Fibroblast of skin of right quadriceps (primary cell): ENCODE data around the gene UCP2.
A peak's percentile ranks its signal among the peaks of the same experiment; 100 is the strongest.

ENCODE experiments used
- DNase-seq: peaks from one replicate; pipeline ENCODE4 v3.0.0-alpha.2; 2013

UCP2 gene, protein sequence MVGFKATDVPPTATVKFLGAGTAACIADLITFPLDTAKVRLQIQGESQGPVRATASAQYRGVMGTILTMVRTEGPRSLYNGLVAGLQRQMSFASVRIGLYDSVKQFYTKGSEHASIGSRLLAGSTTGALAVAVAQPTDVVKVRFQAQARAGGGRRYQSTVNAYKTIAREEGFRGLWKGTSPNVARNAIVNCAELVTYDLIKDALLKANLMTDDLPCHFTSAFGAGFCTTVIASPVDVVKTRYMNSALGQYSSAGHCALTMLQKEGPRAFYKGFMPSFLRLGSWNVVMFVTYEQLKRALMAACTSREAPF

DNA sequence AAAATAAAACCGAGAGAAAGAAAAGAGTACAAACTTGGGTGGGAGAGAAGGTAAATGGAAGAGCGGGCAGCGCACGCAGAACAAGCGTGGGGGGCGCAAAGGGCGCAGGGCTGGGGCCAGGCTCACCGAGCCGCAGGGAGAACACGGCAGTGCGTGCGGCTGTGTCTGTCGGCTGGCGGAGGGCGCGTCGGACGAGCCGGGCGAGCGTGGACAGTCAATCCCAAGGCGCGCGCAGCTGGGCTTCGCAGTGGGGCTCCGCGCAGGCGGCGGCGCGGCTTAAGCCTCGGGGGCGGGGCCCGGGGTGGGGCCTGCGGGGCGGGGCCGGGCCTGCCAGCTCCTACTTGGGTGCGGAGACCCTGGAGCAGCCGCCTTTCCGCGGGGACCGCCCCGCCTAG lies at the start of gene UCP2:
Gene UCP2, minus strand, starts transcription at position 249 of the 395 bp plus-strand sequence. CDS start 4,465 bp downstream, outside the sequence.
- peak; percentile 67 for DNase-seq

DNA sequence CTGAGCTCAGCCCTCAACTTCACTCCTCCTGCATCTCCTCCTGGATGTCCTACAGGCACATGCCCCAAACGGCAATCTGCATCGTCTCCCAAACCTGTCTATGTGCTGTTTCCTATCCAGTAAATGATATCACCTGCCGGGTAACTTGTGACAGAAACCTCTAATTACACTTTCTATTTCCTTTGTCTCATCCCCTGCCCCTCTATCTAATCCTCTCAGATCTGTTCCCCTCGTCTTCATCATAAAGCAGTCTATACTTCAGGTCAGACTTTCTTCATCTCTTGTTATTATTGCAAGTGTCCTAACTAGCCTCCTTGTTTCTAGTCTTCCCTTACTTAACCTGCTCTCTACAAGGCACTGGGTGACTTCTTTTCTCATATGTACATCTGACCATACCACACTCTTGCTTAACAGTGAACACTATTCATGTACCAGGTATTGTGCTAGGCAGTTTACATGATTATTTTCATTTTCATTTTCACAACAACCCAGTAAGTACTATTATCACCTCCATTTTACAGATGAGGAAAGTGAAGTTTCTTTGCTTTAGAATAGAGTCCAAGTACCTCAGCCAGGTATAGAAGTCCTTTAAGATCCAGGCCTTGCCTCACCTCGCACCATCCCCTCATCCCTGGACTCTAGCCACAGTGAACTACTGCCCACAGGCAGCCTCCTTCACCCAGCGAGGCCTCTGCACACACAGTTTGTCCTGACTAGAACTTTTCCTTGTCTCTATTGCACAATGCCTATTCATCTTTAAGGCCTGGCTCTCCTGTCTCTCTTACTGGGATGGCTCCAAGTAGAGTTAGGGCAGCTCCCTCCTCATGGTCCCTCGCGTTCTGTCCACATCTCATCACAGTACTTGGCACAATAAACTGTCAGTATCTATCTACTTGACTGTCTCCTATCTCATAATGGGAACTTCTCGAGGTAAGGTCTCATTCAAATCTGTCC lies 48.4 kb upstream of the UCP2 start:
- no peak for DNase-seq

DNA sequence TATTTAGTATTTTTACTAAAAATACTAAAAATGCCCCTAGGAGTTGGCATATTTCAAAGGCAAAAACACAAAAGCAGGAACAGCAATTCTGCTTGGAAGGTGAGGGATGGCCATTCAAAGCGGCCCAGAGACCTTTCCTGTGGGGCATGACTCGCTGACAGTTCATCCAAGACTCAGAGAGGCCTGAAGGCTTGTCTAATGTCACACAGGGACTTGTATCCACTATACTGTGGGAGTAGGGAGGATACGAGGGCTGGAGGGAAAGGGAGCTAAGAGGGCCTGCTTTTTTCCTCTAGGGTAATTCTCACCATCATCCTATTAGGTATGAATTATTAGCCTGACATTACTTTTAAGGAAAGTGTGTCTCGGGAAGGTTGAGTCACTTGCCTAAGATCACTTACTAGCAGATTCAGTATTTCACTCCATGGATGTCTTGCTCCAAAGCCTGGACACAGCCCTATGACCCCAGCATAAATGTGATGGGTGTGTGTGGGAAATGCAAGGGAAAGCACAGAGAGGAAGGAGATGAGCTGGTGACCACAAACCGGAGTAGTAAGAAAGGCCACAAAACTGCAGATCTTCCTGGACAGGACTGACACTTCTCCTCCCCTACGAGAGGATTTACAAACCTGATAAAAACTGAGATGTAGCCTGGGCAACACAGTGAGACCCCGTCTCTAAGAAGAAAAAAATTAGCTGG lies 43.0 kb upstream of the UCP2 start:
- peak; percentile 6 for DNase-seq

DNA sequence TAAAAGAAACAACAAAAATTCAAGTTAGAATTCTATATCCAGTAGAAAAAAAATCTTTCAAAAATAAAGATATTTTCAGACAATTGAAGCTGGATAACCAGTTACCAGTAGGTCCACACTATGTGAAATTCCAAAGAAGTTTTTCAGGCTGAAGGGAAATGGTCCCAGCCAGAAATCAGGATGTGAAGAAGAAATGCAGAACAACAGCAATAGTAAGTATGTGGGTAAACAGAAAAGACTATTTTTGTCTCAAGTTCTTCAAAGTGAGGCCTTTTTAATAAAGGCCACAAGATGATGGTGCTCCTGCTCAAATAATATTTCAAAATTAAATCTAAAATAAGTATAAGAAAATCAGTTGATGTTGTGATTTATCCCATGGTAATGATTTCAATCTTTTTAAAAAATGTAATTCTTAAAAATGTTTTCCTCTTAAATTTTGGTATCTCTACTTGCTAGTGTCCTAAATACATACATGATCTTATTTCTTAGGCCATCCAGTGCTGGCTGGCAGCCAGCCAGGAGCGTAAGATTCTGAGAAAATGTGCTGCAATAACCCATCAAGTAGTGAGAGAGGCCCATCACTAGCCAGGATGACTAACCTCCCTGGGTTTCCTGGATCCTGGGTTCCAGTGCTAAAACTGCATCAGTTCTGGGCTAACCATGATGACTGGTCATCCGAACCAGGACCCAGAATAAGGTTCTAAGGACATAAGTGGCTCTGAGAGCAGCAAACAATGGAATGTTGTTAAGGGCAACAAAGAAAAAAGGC lies 41.8 kb upstream of the UCP2 start:
- peak; percentile 83 for DNase-seq

DNA sequence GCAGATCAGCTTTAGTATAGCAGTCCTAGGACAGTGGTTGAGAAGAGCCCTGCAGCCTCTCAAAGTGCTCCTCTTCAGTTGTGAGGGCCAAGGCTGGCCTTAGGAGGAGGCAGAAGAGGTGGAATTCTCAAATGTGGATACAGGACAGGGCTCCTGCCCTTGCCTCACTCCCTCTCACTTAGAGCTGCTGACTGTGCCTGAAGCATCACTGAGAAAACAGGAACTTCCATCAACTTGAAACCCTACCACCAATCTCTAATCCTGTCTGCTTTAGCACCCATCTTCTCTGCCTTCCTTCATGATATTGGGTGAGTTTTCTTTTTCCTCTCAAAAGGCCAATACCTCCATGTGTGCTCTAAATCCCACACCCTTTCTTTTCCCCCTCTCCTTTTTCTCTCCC lies 40.6 kb upstream of the UCP2 start:
- no peak for DNase-seq

DNA sequence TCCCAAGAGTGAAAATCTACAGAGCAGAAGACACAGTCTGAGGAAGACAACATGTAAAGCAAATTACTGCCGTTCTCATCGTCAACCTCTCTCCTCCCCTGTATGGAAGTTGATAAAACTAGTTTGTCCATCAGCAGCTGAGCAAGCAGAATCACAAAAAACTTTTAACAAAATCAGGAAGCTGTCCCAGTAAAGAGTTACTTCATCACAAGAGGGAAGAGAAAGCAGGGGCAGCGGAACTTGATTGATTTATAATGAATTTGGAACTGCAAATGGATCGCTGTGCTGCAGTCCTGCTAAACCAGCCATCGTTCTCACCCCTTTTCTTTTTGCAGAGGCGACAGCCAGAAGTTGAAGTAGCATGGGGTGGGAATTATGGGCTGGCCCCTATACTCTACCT lies 39.9 kb upstream of the UCP2 start:
- DNase-seq: no peak

DNA sequence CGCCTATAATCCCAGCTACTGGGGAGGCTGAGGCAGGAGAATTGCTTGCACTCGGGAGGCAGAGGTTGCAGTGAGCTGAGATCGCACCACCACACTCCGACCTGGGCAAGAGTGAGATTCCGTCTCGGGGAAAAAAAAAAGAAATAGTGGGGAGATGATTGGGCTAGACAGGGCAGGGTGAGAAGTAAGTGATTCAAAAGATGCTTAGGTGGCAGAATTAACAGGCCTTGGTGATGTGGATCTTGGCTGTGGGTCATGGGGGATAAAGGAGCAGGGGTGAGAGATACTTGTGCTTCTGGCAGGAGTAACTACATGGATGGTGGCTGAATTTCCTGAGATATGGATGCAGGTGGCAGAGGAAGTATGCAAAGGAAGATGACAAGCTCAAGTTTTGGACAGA lies 39.4 kb upstream of the UCP2 start:
- DNase-seq: no peak

DNA sequence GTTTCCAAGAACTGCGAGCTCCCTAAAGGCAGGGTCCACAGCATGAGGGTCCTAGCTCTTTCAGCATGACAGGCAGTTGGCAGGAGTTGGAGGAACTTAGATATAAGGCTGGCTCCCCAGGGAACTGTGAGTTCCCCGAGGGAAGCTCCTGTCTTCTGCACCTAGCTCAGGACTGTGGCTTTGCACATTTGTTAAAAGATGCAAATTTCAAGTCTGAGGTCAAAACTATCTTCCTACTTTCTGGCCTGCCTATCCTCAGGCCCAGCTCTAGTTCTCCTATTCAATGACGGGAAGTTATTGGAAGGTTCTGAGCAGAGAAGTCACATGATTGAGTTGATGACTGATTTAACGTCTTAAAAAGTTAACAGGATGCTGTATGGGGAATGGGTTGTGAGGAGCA lies 37.9 kb upstream of the UCP2 start:
- no peak for DNase-seq

DNA sequence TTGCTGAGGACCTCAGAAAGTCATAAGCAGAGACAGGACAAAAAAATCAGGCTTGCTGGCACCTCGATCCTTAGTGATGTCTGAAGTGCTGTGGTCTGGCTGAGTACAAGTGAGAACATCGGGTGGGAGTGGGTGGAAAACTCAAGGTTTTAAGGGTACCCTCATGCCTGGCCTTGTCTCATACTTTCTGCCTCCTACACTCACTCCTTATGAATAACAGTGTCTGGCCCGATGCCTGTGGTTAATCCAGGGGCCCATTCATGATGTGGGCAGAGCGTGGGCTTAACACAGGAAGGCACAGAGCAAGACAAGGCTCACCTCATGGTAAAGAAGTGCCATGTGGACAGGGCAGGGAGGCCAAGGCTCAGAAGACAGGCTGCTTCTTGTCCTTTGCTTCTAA lies 37.2 kb upstream of the UCP2 start:
- DNase-seq: no peak

DNA sequence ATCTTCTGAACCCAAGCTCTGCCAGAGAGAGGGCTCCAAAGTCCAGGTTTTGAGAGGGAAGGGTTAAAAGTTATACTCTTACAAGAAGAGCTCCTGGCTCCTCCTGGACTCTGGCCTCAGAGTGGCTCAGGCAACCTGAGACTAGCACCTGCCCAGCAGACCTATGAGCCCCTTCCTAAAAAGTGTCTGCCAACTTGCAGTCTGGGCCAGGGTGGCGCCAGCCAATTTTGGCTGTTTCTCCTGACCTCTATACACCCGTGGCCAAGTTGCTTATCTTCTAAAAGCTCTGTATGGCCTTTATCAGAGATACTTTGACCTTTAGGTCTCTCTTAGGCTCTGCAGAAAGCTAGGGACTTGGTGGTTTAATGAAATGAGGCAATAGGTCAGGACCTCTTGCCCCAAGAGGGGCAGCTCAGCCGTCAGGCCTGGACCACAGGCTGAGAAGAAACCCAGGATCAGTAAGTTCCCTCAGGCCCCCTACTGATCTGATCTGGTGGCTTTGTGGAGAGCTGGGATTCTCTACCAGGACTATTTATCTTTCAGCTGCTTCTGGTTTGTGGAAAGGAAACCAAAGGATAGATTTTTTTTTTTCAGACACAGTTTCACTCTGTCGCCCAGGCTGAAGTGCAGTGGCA lies 36.6 kb upstream of the UCP2 start:
- no peak for DNase-seq

DNA sequence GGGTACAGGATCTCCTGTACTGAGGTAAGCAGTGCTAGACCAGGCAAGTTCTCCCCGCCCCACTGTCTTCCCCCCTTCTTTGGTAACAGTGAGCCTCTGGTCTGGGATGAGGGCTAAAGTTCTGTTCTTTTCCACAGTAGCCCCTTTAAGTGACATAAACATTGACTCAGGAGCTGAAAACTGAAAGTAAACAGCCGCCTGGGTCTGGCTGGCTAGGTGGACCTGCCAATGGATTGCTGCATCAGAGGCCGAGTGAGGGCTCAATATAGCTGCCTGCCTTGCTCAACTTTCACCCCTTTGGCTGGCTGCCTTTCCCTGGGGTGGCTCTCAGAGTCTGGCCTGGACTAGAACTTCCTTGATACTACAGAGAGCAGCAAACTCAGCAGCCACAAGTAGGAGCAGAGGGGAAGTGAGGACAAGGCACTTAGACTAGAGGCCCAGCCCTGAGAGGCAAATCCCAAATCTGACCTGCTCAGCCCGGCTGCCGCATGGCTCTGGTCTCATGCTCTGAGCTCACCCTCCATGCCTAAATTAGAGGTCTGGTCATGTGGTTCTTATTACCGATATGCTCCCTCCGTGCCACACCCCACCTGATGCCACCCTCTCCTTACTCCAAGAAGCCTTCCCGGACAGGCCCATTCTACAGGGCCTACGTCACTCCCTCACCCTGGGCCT lies 35.8 kb upstream of the UCP2 start:
- peak; percentile 23 for DNase-seq

DNA sequence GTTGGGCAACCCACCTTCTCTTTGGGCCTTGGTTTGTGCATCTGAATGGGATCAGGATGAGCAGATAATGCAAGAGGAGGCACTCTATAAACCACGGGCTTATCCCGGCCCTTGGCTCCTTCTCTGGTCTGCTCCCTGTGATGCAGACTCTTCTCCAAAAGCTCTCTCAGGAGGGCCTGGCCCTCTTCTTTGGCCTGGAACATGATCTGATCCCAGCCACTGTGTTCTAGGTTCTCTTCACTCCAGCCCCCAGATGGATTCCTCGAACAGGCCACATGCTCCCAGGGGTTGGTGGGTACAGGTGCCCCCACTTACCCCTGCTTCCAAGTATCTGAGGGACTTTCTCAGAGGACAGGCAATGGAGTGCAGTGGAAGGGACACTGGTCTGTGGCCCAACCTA lies 35.0 kb upstream of the UCP2 start:
- no peak for DNase-seq

DNA sequence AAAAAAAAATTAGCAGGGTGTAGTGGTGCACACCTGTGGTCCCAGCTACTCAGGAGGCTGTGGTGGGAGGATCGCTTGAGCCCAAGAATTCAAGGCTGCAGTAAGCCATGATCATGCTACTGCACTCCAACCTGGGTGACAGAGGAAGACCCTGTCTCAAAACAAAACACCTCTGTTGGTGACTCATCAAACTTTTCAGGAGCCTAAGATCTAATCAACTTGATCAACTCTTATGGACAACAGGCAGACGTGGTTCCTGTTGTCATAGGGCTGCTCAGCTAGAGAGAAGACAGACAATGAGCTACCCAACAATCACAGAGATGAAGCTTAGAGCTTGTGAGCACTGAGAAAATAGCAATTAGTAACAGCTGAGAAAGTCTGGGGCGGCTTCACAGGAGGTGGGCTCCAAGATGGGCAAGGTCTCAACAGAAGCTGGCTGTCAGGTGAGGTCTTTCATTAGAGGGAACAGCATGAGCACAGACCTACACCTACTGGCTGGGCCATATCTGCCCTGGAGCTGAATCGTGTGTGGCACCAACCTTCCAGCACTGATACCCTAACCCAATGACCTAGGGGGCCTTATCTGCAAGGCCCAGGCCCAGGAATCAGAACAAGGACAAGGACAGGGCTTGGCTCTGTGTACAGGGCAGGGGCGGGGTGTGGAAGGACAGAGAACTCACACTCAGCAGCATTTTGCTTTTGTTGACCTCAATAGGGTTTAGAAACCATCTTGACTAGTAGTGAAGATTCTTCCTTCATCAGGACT lies 33.5 kb upstream of the UCP2 start:
- DNase-seq: no peak

DNA sequence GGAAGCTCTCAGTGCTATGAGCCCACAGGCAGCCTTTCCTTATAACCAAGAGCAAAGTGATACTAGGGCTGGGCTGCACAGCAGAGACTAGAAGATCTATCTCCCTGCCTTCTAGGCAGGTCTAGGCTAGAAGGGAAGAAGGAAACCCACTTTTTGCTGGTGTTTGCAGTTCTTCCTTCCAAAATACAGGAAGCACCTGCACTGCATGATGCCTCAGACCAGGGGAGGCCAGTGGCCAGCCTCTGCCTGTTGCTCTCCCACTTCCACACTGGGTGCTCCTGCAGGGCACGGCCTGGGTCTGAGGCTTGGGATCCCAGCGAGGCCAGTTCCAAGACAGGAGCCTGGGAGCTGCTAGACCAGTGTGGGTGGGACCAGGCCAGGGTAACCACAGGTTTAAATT lies 32.2 kb upstream of the UCP2 start:
- DNase-seq: no peak

DNA sequence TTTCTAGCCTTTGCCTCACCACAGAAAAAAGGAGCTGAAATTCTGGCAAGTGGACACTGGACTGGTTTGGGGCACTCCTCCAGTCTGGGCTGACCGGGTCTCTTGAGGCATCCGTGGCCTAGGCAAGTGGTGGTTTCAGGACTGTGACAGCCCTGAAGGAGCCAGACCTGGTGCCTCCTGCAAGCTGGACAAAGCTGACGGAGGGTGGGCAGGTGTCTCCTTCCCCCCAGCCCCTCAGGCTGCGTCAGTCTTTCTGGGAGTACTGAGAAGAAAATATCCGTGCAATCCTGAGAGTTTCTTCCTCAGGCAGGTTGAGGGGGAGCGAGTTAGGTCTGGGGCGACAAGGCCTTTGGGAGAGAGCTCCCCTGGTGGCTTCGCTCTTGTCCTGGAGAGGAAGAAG lies 30.5 kb upstream of the UCP2 start:
- no peak for DNase-seq

DNA sequence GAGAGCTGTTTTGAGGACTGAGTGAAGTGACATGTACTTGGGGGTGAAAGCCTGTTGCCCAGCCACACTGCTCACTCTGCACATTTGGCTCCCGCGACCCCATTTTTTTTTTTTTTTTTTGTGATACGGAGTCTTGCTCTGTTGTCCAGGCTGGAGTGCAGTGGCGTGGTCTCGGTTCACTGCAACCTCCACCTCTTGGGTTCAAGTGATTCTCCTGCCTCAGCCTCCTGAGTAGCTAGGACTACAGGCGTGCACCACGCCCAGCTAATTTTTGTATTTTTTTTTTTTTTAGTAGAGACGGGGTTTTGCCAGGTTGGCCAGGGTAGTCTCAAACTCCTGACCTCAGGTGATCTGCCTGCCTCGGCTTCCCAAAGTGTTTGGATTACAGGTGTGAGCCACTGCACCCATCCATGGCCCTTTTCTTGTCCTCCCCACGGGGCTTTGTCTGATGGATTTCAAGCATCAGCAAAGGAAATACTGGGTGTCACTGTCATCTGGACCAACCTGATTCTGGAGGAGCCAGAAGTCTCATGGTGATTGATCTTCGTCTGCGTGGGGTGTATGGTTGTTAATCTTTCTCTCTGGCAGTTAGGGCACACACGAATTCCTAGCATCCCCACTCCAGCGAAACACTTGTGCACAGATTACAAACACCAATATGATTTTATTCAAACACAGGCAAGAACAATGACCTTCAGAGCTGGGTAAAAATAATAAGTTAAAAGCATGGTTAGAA lies 29.6 kb upstream of the UCP2 start:
- DNase-seq: no peak

DNA sequence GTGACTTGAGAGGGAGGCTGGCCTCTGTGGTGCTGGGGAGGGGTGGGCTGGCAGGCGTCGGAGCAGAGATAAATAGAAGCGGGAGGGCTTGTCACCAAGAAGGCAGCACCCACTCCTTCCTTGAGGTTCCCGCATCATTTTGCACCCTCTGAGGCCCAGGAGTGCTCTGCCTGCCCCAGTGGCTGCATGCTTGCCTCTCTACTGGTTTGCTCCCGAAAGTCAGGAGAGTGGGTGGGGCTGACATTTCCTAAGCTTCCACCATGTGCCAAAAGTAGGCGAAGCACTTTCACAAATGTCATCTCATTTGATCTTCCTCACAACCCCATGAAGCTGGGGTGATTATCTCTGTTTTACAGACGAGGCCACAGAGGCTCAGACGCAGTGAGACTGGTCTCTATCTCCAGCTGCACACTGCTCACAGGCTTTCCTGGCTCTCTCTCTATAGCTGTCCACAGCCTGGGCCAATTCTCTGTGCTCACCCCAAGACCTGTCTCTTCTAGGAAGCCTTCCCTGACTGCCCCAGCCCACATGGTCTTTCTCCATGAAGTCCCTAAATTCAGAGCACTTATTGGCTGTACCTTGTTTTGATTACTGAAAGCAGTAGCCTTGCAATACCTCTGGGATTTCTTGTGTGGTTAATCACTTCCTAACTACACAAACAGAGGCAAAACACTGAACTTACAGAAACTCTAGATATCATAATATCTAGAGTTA lies 28.9 kb upstream of the UCP2 start:
- DNase-seq: peak; percentile 49

DNA sequence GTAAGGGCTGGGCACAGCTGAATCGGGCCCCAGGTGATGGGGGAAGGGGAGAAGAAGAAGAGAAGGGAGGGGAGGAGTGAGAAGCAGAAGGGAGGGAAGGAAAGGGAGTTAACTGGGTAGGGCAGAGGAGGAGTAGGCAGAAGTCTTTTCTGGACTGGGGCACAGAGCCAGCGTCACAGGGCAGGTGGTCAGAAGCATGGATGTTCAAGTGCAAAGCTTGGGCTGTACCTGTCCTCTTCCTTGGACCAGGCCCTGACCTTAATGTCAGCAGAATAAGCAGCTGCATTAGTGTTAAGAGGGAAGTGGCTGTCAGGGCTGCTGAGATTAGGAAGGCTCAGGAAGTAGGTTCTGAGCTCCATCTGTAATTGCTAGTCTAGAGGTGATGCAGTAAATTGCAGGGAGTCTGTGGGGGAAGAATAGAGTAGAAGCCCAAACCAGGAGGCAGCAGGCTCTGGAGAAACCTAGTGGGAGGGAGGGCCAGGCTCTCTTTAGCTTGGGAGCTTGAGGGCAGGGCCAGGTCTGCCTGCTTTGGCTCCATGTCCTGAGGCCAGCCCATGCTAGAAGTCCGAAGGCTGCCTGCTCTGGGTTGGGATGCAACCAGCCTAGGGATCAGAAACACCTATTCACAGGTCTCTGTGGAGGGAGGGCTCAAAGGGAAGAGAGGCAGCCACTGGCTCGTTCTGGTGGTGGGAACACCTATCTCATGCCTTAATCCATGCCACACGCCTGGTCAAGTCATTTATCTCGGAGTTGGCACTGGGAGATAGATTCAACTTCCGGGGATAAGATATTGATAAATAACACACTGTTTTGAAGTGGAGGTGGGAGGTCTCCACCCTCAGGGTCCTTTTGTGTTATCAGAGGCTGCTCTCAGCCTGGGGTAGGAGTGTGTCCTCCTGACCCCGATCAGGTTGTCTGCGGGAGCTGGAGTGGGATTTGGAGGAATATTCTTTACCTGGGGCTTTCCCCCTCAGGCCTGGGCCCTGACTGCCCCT lies 28.0 kb upstream of the UCP2 start:
- DNase-seq: no peak
